Stimulated activated CD8-positive, alpha-beta memory T cell treated with anti-CD3 and anti-CD28 coated beads, Interleukin-4, amount 100 ng/mL, for 24 hours (primary cell): ENCODE measurements around the gene VMAC.

Experiments
- DNase-seq: peaks from one replicate; pipeline ENCODE4 v3.0.0-alpha.2; 2020; ENCODE audit warnings: low read depth

VMAC gene

GRCh38 chr19:5905114-5905778 is 574 bp downstream of the VMAC start:
- DNase-seq, result no peak

- no peak for DNase-seq
Observed at GRCh38 chr19:5907241-5907640, 2.6 kb downstream of the VMAC start.

- DNase-seq, result no peak
Observed at GRCh38 chr19:5908773-5909442, 4.2 kb downstream of the VMAC start.

- DNase-seq, result no peak
Observed at GRCh38 chr19:5910638-5910907, 5.9 kb downstream of the VMAC start.

- no peak for DNase-seq
Observed at GRCh38 chr19:5911366-5911765, 6.7 kb downstream of the VMAC start.

GRCh38 chr19:5913739-5914357 is 9.2 kb downstream of the VMAC start, which contains the start of gene CAPS:
Gene CAPS, plus strand, starts transcription at chr19:5914254. Its CDS starts 153 bp downstream, at chr19:5914407.
- DNase-seq, result no peak

GRCh38 chr19:5914358-5914774 is 9.7 kb downstream of the VMAC start:
- no peak for DNase-seq

GRCh38 chr19:5914946-5915781 is 10.5 kb downstream of the VMAC start:
- no peak for DNase-seq

GRCh38 chr19:5915782-5916165 is 11.1 kb downstream of the VMAC start:
- no peak for DNase-seq

- DNase-seq, result no peak
Observed at GRCh38 chr19:5916181-5916708, 11.6 kb downstream of the VMAC start.

GRCh38 chr19:5917431-5918107 is 12.9 kb downstream of the VMAC start:
- DNase-seq, result no peak

- no peak for DNase-seq
Observed at GRCh38 chr19:5918463-5919079, 13.9 kb downstream of the VMAC start.

GRCh38 chr19:5921516-5922160 is 17.0 kb downstream of the VMAC start:
- DNase-seq, result no peak

GRCh38 chr19:5922161-5922545 is 17.5 kb downstream of the VMAC start:
- no peak for DNase-seq

GRCh38 chr19:5923356-5923755 is 18.7 kb downstream of the VMAC start:
- no peak for DNase-seq

GRCh38 chr19:5925830-5926427 is 21.3 kb downstream of the VMAC start:
- no peak for DNase-seq

- DNase-seq, result no peak
Observed at GRCh38 chr19:5926641-5927440, 22.2 kb downstream of the VMAC start.

GRCh38 chr19:5927441-5927821 is 22.8 kb downstream of the VMAC start:
- no peak for DNase-seq

- DNase-seq, result no peak
Observed at GRCh38 chr19:5929179-5929578, 24.5 kb downstream of the VMAC start.

GRCh38 chr19:5929625-5930024 is 25.0 kb downstream of the VMAC start:
- DNase-seq, result no peak
